ENCODE measurements around the gene HCAR3. TPM values are rescaled to one million over a fixed set of nuclear protein-coding genes. Genes with fewer than 3 reads are reported as not detected.
A peak's percentile ranks its signal among the peaks of the same experiment; 100 is the strongest.
"Not testable (repeated sequence)": the region's sequence is repeated elsewhere in the genome, so short reads cannot be mapped to it uniquely, and the experiment has no call there.

HCAR3 gene
- total RNA-seq, 2 experiments from 2014 or later = not detected

DNA sequence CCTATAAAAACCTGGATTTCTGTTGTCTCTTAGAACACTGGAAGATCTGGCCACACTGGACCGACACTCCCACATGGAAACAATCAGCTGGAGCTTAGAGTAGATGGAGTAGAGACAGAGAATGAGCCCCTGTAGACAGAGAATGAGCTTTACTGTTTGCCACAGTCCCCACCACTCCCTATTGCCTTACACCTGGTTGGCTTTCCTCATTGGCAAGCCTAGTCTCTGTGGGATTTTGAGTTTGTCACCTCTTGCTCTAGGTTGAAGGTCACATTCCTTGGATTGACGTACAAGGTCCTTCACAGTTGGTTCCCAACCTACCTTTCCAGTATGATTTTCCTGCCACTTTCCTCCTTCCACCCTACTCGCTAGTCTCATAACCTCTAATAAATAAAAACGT, 16.0 kb upstream of the HCAR3 start:
- Mint-ChIP-seq H3K4me3 (no peak overlapping the region), H3K9me3 (peaks cover 5% of the 10 kb centered on the region), H3K27me3 (no peaks in the 10 kb centered on the region), H3K4me1 (peaks cover 63% of the 10 kb centered on the region), H3K27ac (peak overlapping the region; percentile 52), H3K36me3 (ENCODE audit: low read depth) (peaks cover 2% of the 10 kb centered on the region)
- CTCF ChIA-PET = interaction anchor here (0.6 to 1.2 kb wide), 2 partner anchors 10 to 13 kb away, joined by 3 to 4 read pairs; no protein-coding TSS in a partner anchor
- POLR2A ChIA-PET = no interaction called here
- no peak for DNase-seq

GRCh38 chr12:122732170-122732569, 15.6 kb upstream of the HCAR3 start:
- Mint-ChIP-seq H3K27ac (peak overlapping the region; percentile 52), H3K9me3 (peaks cover 5% of the 10 kb centered on the region), H3K4me1 (peaks cover 65% of the 10 kb centered on the region), H3K36me3 (ENCODE audit: low read depth) (peaks cover 2% of the 10 kb centered on the region), H3K27me3 (no peaks in the 10 kb centered on the region), H3K4me3 (no peak overlapping the region)
- POLR2A ChIA-PET = no interaction called here
- peak; percentile 30 for DNase-seq
- CTCF ChIA-PET = interaction anchor here (0.6 to 1.2 kb wide), 2 partner anchors 10 to 14 kb away, joined by 3 to 4 read pairs; no protein-coding TSS in a partner anchor

- Mint-ChIP-seq H3K27ac (peak within 1 kb of the TSS; percentile 81), H3K4me1 (peaks cover 75% of the 10 kb centered on the region)
- peak; percentile 79 for DNase-seq
Measured at GRCh38 chr12:122730215-122731014, 13.8 kb upstream of the HCAR3 start, which contains the start of gene HCAR1. Gene HCAR1, minus strand, starts transcription at chr12:122730844. Its CDS starts 505 bp downstream, at chr12:122730339.

GRCh38 chr12:122729583-122730214, 13.1 kb upstream of the HCAR3 start:
- no peaks in the 10 kb centered on the region for H3K27me3 Mint-ChIP-seq
- no peaks in the 10 kb centered on the region for H3K36me3 Mint-ChIP-seq (ENCODE audit: low read depth)
- H3K4me3 Mint-ChIP-seq = peak overlapping the region; percentile 41
- ChIA-PET POLR2A (no interaction called here), CTCF (interaction anchor here (1.1 kb wide), 1 partner anchor 7 kb away, joined by 3 read pairs; no protein-coding TSS in a partner anchor)
- no peak for DNase-seq
- peak overlapping the region; percentile 81 for H3K27ac Mint-ChIP-seq
- H3K4me1 Mint-ChIP-seq = peaks cover 80% of the 10 kb centered on the region
- peaks cover 2% of the 10 kb centered on the region for H3K9me3 Mint-ChIP-seq

More at GRCh38 chr12:122730215-122731014, 13.8 kb upstream of the HCAR3 start, which contains the start of gene HCAR1:
- Mint-ChIP-seq H3K36me3 (ENCODE audit: low read depth) (no peaks in the 10 kb centered on the region), H3K4me3 (peak within 1 kb of the TSS; percentile 41), H3K27me3 (no peaks in the 10 kb centered on the region), H3K9me3 (peaks cover 2% of the 10 kb centered on the region)
- ChIA-PET CTCF (interaction anchor here (1.1 to 1.3 kb wide), 2 partner anchors 8 to 22 kb away, joined by 3 read pairs; partner anchors contain the start of gene DENR), POLR2A (no interaction called here)

DNA sequence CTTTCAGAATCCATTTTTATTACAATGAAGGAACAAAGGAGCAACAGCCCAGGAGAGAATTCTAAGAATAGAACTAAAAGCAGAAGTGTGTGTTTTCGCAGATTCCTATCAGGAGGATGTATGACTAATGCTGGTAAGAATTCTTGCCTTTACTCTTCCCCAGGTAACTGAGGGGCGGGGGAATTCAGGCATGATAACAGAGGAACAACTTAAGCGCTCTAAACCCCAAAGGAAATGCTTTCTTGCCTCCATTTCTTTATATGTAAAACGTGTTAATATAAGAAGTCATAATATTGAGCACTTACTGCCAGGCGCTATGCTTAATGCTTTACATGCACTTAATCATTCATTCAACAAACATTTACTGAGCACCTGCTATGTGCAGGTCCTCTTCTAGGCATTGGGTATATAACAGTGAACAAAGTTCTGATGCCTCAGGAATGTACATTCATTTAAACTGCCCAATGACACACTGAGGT, 9.5 kb upstream of the HCAR3 start:
- Mint-ChIP-seq H3K4me3 (no peak overlapping the region), H3K9me3 (no peaks in the 10 kb centered on the region)

DNA sequence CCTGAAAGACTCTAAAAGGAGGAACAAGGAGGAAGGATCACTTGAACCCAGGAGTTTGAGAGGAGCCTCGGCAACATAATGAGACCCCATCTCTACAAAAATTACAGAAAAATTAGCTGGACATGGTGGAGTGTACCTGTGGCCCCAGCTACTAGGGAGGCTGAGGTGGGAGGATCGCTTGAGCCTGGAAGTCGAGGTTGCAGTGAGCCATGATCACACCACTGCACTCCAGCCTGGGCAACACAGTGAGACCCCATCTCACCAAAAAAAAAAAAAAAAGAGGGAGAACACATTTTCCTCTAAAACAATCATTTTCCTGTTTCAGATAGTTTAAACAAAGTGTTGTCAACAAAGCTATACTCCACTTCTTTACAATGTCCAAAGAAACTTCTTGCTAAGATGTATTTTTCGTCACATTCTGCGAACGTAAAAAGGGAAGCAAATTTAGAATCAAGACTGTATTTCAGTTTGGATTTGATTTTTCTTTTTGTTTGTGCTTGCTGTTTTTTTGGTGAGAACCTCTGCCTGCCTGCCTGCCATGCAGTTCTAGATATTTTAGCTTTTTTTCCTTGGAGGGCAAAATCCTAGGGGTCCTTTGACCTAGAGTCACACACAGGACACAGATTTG, 9.0 kb upstream of the HCAR3 start:
- Mint-ChIP-seq H3K4me3 (no peak overlapping the region), H3K27me3 (no peaks in the 10 kb centered on the region), H3K4me1 (peaks cover 61% of the 10 kb centered on the region), H3K27ac (peak overlapping the region; percentile 52), H3K36me3 (ENCODE audit: low read depth) (no peaks in the 10 kb centered on the region), H3K9me3 (no peaks in the 10 kb centered on the region)
- no peak for DNase-seq
- CTCF ChIA-PET = interaction anchor here (0.6 kb wide), 3 partner anchors 47 to 1354 kb away, joined by 3 to 9 read pairs (median 3); no protein-coding TSS in a partner anchor
- POLR2A ChIA-PET = no interaction called here

More for the DNA sequence above, 9.5 kb upstream of the HCAR3 start:
- Mint-ChIP-seq H3K27ac (peak overlapping the region; percentile 16), H3K36me3 (ENCODE audit: low read depth) (no peaks in the 10 kb centered on the region), H3K4me1 (peaks cover 64% of the 10 kb centered on the region), H3K27me3 (no peaks in the 10 kb centered on the region)
- DNase-seq = no peak
- POLR2A ChIA-PET = interaction anchor here (0.7 kb wide), 1 partner anchor 81 kb away, joined by 6 read pairs; no protein-coding TSS in a partner anchor
- CTCF ChIA-PET = interaction anchor here (0.6 kb wide), 2 partner anchors 47 to 930 kb away, joined by 3 read pairs; no protein-coding TSS in a partner anchor

- peaks cover 55% of the 10 kb centered on the region for H3K4me1 Mint-ChIP-seq
- POLR2A ChIA-PET = no interaction called here
- no peaks in the 10 kb centered on the region for H3K9me3 Mint-ChIP-seq
- H3K4me3 Mint-ChIP-seq = no peak overlapping the region
- no peaks in the 10 kb centered on the region for H3K27me3 Mint-ChIP-seq
- H3K36me3 Mint-ChIP-seq (ENCODE audit: low read depth) = no peaks in the 10 kb centered on the region
- CTCF ChIA-PET = interaction anchor here (0.6 kb wide), 1 partner anchor 1353 kb away, joined by 9 read pairs; no protein-coding TSS in a partner anchor
- no peak overlapping the region for H3K27ac Mint-ChIP-seq
- DNase-seq = no peak
Measured at GRCh38 chr12:122724641-122725243, 8.1 kb upstream of the HCAR3 start.

DNA sequence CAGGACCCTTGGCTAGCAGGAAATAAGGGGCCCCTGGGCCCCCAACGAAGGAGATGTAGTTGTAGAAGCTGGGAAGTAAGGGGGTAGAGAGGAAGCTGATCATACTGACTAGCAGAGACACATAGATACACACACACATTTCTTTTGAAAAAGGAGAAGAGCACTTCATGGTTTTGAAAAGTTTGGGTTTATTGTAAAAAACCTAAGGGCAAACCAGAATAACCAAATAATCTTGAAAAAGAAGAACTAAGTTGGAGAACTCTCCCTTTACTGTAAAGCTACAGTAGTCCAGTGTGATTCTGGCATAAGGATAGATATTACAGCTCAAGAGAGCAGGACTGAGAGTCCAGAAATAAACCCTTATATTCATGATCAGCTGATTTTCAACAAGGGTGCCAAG, 5.8 kb upstream of the HCAR3 start:
- ChIA-PET CTCF (interaction anchor here (0.9 to 1.0 kb wide), 2 partner anchors 8 to 10 kb away, joined by 3 to 4 read pairs; partner anchors contain the start of gene HCAR1), POLR2A (no interaction called here)
- Mint-ChIP-seq H3K4me3 (no peak overlapping the region), H3K36me3 (ENCODE audit: low read depth) (no peaks in the 10 kb centered on the region), H3K27me3 (no peaks in the 10 kb centered on the region), H3K27ac (no peak overlapping the region), H3K4me1 (peaks cover 35% of the 10 kb centered on the region), H3K9me3 (no peaks in the 10 kb centered on the region)
- no peak for DNase-seq

GRCh38 chr12:122721057-122721545, 4.5 kb upstream of the HCAR3 start:
- Mint-ChIP-seq H3K27ac (no peak overlapping the region), H3K36me3 (ENCODE audit: low read depth) (no peaks in the 10 kb centered on the region), H3K4me3 (no peak overlapping the region), H3K4me1 (peaks cover 31% of the 10 kb centered on the region), H3K9me3 (no peaks in the 10 kb centered on the region), H3K27me3 (no peaks in the 10 kb centered on the region)
- POLR2A ChIA-PET = no interaction called here
- CTCF ChIA-PET = interaction anchor here (0.6 kb wide), 1 partner anchor 704 kb away, joined by 3 read pairs; no protein-coding TSS in a partner anchor
- DNase-seq = no peak

- POLR2A ChIA-PET = not testable (repeated sequence)
Measured at GRCh38 chr12:122715211-122715610, 1.4 kb downstream of the HCAR3 start.

DNA sequence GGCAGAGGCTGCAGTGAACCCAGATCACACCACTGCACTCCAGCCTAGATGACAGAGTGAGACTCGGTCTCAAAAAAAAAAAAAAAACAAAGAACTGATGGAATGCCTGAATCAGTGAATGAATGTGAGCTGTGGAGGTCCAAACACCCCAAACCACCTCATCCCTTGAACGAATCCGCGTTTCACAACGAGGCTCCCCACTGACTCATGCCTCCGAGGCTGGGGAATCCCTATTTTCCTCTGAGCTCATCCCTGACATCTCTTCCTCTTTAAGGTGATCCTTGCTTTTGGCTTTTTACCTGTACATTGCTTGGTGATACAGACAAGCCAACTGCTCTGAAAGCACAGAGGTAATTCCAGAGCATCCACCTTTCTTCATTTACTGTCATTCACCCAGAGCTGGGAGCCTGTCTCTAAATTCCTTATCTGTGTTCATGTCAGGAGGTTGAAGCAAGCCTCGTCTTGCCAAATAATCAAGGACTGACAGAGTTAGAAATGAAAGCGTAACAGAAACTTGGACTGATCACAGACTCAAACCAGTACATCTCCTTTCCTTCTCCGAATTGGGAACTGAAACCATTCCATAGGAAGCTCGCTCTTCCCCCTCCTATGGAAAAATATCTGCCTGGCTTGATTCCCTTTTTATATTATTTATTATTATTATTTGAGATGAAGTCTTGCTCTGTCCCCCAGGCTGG, 3.0 kb downstream of the HCAR3 start:
- POLR2A ChIA-PET; H3K36me3 Mint-ChIP-seq (ENCODE audit: low read depth); H3K27ac Mint-ChIP-seq; H3K4me1 Mint-ChIP-seq; H3K9me3 Mint-ChIP-seq; H3K4me3 Mint-ChIP-seq; H3K27me3 Mint-ChIP-seq; DNase-seq; CTCF ChIA-PET: not testable (repeated sequence)

More at GRCh38 chr12:122715211-122715610, 1.4 kb downstream of the HCAR3 start:
- H3K27me3 Mint-ChIP-seq; H3K36me3 Mint-ChIP-seq (ENCODE audit: low read depth); H3K9me3 Mint-ChIP-seq; CTCF ChIA-PET; DNase-seq; H3K27ac Mint-ChIP-seq; H3K4me3 Mint-ChIP-seq; H3K4me1 Mint-ChIP-seq: not testable (repeated sequence)

GRCh38 chr12:122711266-122711665, 5.3 kb downstream of the HCAR3 start:
- POLR2A ChIA-PET; H3K4me3 Mint-ChIP-seq; H3K4me1 Mint-ChIP-seq; H3K9me3 Mint-ChIP-seq; H3K36me3 Mint-ChIP-seq (ENCODE audit: low read depth); CTCF ChIA-PET; H3K27me3 Mint-ChIP-seq; H3K27ac Mint-ChIP-seq; DNase-seq: not testable (repeated sequence)

Measured in activated CD4-positive, alpha-beta T cell treated with anti-CD3 and anti-CD28 coated beads, Interleukin-2, amount 10 ng/mL, durations not matched to agents 7 days and 5 days (primary cell).